NCI-H2029 treated with DMSO at 0.1 percent for 48 hours (cell line): ENCODE measurements around the gene NKAIN2.

Source experiments
- DNase-seq: peaks from one replicate; lab custom pipeline; 2025; lab: John Stamatoyannopoulos, UW

NKAIN2 gene

GRCh38 chr6:123808556-123808955, 4.9 kb downstream of the NKAIN2 start:
- peak; percentile 95 for DNase-seq

DNA sequence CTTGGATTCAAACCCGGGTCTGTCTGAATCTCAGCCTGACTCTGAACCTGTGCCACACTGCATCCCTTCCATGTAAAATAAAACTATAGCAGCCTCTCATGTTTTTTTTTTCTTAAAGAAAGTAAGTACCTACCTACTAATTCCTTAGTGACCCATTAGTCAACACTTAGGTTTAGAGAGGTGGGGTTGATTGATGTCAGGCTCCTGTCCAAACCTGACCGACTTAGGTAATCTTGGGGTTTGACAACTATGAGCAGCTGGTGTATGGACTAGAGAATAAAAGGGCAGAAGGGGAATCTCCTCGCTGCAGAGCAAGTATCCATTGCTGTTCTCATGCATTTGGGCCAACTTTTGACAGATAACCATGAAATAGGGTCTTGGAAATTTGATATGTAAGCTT, 6.5 kb downstream of the NKAIN2 start:
- no peak for DNase-seq

GRCh38 chr6:123810948-123811347, 7.3 kb downstream of the NKAIN2 start:
- no peak for DNase-seq

GRCh38 chr6:123811378-123811777, 7.7 kb downstream of the NKAIN2 start:
- no peak for DNase-seq

GRCh38 chr6:123812621-123813020, 9.0 kb downstream of the NKAIN2 start:
- DNase-seq: no peak

DNA sequence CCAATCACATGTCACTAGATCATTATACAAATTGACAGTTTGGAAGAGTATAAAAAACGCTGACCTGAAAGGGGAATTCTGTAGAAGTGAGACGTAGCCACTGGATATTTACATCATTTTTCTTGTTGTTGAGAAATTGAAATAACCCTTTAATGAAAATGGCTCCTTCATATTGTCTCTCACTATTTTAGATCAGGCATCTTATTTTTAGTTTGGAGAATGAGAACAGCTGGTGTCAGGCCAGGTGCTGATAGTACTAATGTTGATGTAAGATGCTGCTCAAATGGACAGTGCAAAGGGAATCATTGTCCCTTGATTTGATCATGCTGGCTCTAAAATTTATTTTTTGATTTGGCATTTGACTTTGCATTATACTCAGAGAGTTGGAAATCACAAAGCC, 17.4 kb downstream of the NKAIN2 start:
- no peak for DNase-seq

- no peak for DNase-seq
Observed at GRCh38 chr6:123829302-123829953, 25.8 kb downstream of the NKAIN2 start.

DNA sequence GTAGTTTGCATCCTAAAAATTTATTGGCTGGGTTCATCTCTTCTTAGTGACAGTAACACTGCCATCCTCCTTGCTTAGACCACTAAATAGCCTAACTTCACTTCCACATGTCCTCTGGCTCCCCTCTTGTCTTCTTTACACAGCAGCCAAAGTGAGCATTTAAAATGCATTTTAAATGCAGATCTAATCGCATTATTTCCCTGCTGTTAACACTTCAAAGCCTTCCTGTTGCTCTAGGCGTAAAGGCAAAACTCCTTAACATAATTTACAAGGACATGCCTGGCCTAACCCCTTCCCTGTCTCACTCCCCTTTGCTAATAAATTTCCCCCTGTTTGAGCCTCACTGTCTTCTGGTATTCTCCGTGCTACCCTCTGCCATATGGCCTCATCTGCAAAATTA, 26.5 kb downstream of the NKAIN2 start:
- DNase-seq: no peak

- peak; percentile 35 for DNase-seq
Observed at GRCh38 chr6:123838505-123839234, 35.0 kb downstream of the NKAIN2 start.

GRCh38 chr6:123841067-123841896, 37.6 kb downstream of the NKAIN2 start:
- no peak for DNase-seq

DNA sequence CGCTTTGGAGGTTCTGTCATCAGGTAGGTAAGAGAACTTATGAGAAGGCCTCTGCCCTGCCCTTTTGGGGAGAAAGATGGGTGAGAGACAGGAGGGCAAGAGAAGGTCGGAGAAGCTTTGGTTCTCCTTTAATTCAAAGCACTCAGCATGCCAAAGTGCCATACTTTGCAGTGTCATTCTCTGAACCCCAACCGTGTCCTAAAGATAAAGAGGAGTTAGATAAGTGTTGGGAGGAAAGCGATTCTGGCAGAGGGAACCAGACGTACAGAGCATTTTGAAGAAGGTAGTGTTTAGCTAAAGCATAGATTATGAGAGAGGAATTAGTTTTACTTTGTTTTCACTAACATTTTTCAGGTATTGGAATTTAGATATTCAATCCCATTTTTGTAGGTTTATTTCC, 40.3 kb downstream of the NKAIN2 start:
- DNase-seq: no peak

DNA sequence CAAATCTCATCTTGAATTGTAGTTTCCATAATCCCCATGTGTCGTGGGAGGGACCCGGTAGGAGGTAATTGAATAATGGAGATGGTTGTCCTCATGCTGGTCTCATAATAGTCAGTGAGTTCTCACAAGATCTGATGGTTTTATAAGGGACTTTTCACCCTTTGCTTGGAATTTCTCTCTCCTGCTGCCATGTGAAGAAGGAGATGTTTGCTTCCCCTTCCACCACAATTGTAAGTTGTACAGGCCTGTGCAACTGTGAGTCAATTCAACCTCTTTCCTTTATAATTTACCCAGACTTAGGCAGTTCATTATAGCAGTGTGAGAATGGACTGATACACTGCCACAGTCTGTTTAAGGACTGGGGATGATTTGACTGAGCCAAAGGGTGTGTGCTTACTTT, 44.7 kb downstream of the NKAIN2 start:
- DNase-seq: no peak

GRCh38 chr6:123849406-123849805, 45.7 kb downstream of the NKAIN2 start:
- no peak for DNase-seq

GRCh38 chr6:123850555-123850954, 46.9 kb downstream of the NKAIN2 start:
- no peak for DNase-seq

GRCh38 chr6:123854201-123854600, 50.5 kb downstream of the NKAIN2 start:
- no peak for DNase-seq

GRCh38 chr6:123855506-123855905, 51.8 kb downstream of the NKAIN2 start:
- DNase-seq: no peak

- no peak for DNase-seq
Observed at GRCh38 chr6:123859291-123859690, 55.6 kb downstream of the NKAIN2 start.

DNA sequence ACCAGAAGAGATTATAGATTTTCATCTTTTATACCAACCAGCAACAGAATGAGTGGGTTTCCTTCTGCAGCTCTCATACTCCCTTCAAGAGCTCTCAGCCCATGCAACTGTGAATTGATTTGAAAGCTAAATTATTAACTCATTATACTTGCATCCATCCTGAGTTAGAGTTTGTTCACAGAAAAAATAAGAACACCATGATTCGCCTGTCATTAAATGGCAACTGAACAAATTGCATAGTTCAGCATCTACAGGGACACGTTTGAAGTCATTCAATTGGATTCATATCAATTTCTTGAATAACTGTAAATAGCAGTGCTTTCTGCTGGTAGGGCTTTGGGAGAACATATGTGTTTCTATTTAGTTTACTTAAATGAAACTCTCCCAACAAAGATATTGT, 65.7 kb downstream of the NKAIN2 start:
- DNase-seq: no peak

DNA sequence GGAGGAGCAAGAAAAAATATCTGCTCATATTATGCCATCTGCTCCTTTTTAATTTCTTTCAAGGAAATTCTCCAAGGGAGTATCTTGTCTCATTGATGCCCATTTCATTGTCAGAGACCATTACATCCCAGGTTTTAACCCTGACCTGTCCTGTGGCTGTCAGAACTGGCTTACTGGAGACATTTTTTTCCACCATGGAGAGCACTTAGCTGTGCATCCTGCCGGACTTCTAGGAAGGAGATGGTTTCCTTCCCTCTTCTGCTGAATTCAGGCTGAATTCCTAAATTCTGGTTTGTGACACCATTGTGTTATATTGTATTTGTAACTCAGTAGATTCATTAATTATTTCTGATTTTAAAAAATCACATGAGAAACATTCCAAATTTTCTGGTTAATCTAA, 70.3 kb downstream of the NKAIN2 start:
- no peak for DNase-seq

GRCh38 chr6:123875784-123876183, 72.1 kb downstream of the NKAIN2 start:
- DNase-seq: no peak

DNA sequence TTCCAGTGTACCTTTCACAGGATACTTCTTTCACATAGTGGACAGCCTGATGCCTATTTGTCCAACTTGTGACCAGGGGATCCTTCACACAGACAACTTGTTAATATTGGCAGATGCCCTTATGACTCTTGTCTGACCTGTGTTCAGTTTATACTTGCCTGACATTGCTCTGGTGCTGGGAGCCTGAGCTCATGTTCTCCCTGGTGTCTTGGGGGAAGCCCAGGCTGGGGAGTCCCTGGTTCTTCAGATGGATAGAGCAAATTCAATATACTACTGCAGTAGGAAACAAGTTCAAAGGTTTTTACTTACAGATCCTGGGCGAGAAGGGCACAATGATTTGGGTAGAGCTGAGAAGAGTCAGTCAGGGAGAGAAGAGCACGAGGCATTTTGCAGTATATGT, 76.1 kb downstream of the NKAIN2 start:
- DNase-seq: no peak

- no peak for DNase-seq
Observed at GRCh38 chr6:123888771-123889513, 85.3 kb downstream of the NKAIN2 start.
